Measurements from ENCODE around the gene CDKAL1.

The CDKAL1 gene

GRCh38 chr6:21082091-21082490 is 547.8 kb downstream of the CDKAL1 start:
- no peak for DNase-seq (ENCODE audit: low read depth)
- no peak for TF ChIP-seq CTCF (conservative IDR thresholded peaks at IDR 0.05; ENCODE audit: low read depth, low read length)
- no peak overlapping the region for H3K4me3 ChIP-seq (ENCODE audit: low read depth, low read length)

GRCh38 chr6:21083708-21084107 is 549.5 kb downstream of the CDKAL1 start:
- TF ChIP-seq CTCF (conservative IDR thresholded peaks at IDR 0.05; ENCODE audit: low read depth, low read length) = no peak
- no peak overlapping the region for H3K4me3 ChIP-seq (ENCODE audit: low read depth, low read length)
- no peak for DNase-seq (ENCODE audit: low read depth)

GRCh38 chr6:21084656-21085055 is 550.4 kb downstream of the CDKAL1 start:
- DNase-seq (ENCODE audit: low read depth) = peak; percentile 10
- no peak overlapping the region for H3K4me3 ChIP-seq (ENCODE audit: low read depth, low read length)
- TF ChIP-seq CTCF (conservative IDR thresholded peaks at IDR 0.05; ENCODE audit: low read depth, low read length) = no peak

GRCh38 chr6:21085211-21085610 is 551.0 kb downstream of the CDKAL1 start:
- DNase-seq (ENCODE audit: low read depth) = no peak
- no peak for TF ChIP-seq CTCF (conservative IDR thresholded peaks at IDR 0.05; ENCODE audit: low read depth, low read length)
- no peak overlapping the region for H3K4me3 ChIP-seq (ENCODE audit: low read depth, low read length)

- TF ChIP-seq CTCF (conservative IDR thresholded peaks at IDR 0.05; ENCODE audit: low read depth, low read length) = no peak
- no peak overlapping the region for H3K4me3 ChIP-seq (ENCODE audit: low read depth, low read length)
Measured at GRCh38 chr6:21085643-21086042, 551.4 kb downstream of the CDKAL1 start.

GRCh38 chr6:21087188-21087587 is 552.9 kb downstream of the CDKAL1 start:
- no peak overlapping the region for H3K4me3 ChIP-seq (ENCODE audit: low read depth, low read length)

More at GRCh38 chr6:21085643-21086042, 551.4 kb downstream of the CDKAL1 start:
- DNase-seq (ENCODE audit: low read depth) = no peak

More at GRCh38 chr6:21087188-21087587, 552.9 kb downstream of the CDKAL1 start:
- no peak for DNase-seq (ENCODE audit: low read depth)
- no peak for TF ChIP-seq CTCF (conservative IDR thresholded peaks at IDR 0.05; ENCODE audit: low read depth, low read length)

Data from choroid plexus epithelial cell (primary cell).